PC-3 (cell line): Measurements from ENCODE around the gene ETV1. TPM values are rescaled to one million over a fixed set of nuclear protein-coding genes. Genes with fewer than 3 reads are reported as not detected.

Source experiments
- ATAC-seq: fragments of 200-7000 bp; cut with Tn5 transposase; 2 replicates; pipeline ENCODE4 v1.9.1; 2020; ENCODE audit warnings: mild to moderate bottlenecking, moderate library complexity
- BruUV-seq: library from RNA; stranded (reverse); fragments of 400-500 nt; replicated peaks from 2 replicates; lab custom pipeline; 2021; lab: Mats Ljungman, UMichigan
- CTCF ChIA-PET: fragments of 300-600 bp; sonication (Branson Sonifier 250); formaldehyde crosslinking; loops from one replicate; lab custom pipeline; 2022; ENCODE audit warnings: antibody characterized with exemption; lab: Charles Lee
- POLR2A ChIA-PET: fragments of 300-600 bp; sonication (Branson Sonifier 250); formaldehyde crosslinking; loops from one replicate; lab custom pipeline; 2022; ENCODE audit warnings: antibody characterized with exemption; ENCODE audit not compliant: unreplicated experiment; lab: Charles Lee
- DNase-seq: peaks from one replicate; pipeline ENCODE4 v3.0.0-alpha.2; 2015
- H2AFZ ChIP-seq: fragments of 300-600 bp; sonication (generic); 2 replicates; pipeline ENCODE4 v1.6.0; 2016; ENCODE audit warnings: antibody characterized with exemption, low read length
- H3F3A ChIP-seq: fragments of 300-600 bp; sonication (generic); one replicate; pipeline ENCODE4 v1.6.0; 2017; ENCODE audit warnings: antibody characterized with exemption, low read length, control low read depth, mild to moderate bottlenecking; ENCODE audit not compliant: unreplicated experiment
- H3K27ac ChIP-seq: fragments of 300-600 bp; sonication (generic); 2 replicates; pipeline ENCODE4 v1.5.1; 2016; ENCODE audit warnings: mild to moderate bottlenecking, low read length
- H3K27me3 ChIP-seq: fragments of 300-600 bp; sonication (generic); 2 replicates; pipeline ENCODE4 v1.6.1; 2016; ENCODE audit warnings: low read length, mixed read lengths
- H3K36me3 ChIP-seq: fragments of 300-600 bp; sonication (generic); 2 replicates; pipeline ENCODE4 v1.6.1; 2016; ENCODE audit warnings: low read depth, mixed run types, low read length, mixed read lengths
- H3K4me1 ChIP-seq: fragments of 300-600 bp; sonication (generic); 2 replicates; pipeline ENCODE4 v1.5.1; 2016; ENCODE audit warnings: low read length; ENCODE audit not compliant: insufficient read depth
- H3K4me2 ChIP-seq: fragments of 300-600 bp; sonication (generic); 2 replicates; pipeline ENCODE4 v1.6.0; 2016; ENCODE audit warnings: low read length
- H3K4me3 ChIP-seq: fragments of 300-600 bp; sonication (generic); 2 replicates; pipeline ENCODE4 v1.5.1; 2016; ENCODE audit warnings: mild to moderate bottlenecking, low read length, mixed read lengths
- H3K79me2 ChIP-seq: fragments of 300-600 bp; sonication (generic); 2 replicates; pipeline ENCODE4 v1.6.1; 2017; ENCODE audit warnings: low read length, mixed read lengths
- H3K9ac ChIP-seq: fragments of 300-600 bp; sonication (generic); 2 replicates; pipeline ENCODE4 v1.6.0; 2016; ENCODE audit warnings: mild to moderate bottlenecking, low read length
- H3K9me2 ChIP-seq: fragments of 300-600 bp; sonication (generic); replicated peaks from 2 replicates; pipeline ENCODE4 v1.6.1; 2016; ENCODE audit warnings: mixed run types, low read length, mixed read lengths
- H3K9me3 ChIP-seq: fragments of 300-600 bp; sonication (generic); 2 replicates; pipeline ENCODE4 v1.6.1; 2016; ENCODE audit warnings: low read length, mixed read lengths
- H4K20me1 ChIP-seq: fragments of 300-600 bp; sonication (generic); 2 replicates; pipeline ENCODE4 v1.6.1; 2016; ENCODE audit warnings: low read length, mixed read lengths
- EZH2 ChIP-seq: fragments of 300-600 bp; sonication (generic); IDR thresholded peaks from one replicate; pipeline ENCODE4 v1.6.1; 2017; ENCODE audit warnings: antibody characterized with exemption, mild to moderate bottlenecking, low read length; ENCODE audit not compliant: unreplicated experiment
- EZH2phosphoT487 ChIP-seq: fragments of 300-600 bp; sonication (generic); IDR thresholded peaks from 2 replicates; pipeline ENCODE4 v1.6.1; 2018; ENCODE audit warnings: mild to moderate bottlenecking, antibody characterized with exemption, low read length, borderline replicate concordance
- intact Hi-C: fragments of 100-400 bp; cut with micrococcal nuclease; formaldehyde crosslinking; loops from 2 replicates; pipeline ENCODE4 v1.9.0; 2023
- total RNA-seq: library from RNA; depleted of rRNA; stranded (reverse); fragments of >200 nt; gene quantifications from 2 replicates; pipeline ENCODE4 v1.2.3, GENCODE V29; 2014
- TF ChIP-seq, protein P1 (sequence below): fragments of 300-600 bp; sonication (generic); conservative IDR thresholded peaks from 2 replicates; pipeline ENCODE4 v1.5.1; 2017; ENCODE audit warnings: antibody characterized with exemption, low read depth, mild to moderate bottlenecking, low read length

ETV1 gene
- total RNA-seq, 1 experiment from 2014 or later = 20.6 TPM

DNA sequence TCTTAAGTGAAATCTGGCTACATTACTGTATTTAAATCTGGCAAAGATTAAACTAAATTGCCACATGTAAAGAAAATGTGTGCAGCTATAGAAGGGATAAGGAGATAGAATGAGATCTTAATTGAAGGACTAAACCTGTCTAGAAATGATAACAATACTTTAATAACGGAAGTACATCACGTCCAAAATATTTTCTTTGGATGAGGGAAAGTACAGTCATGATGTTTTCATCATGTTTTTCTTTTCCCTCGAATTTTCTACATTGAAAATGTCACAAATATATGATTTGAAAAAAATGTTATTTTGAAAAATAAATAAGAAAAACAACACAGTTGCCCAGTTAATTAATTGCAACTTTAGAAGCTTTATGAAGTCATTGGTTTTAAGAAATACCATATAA is 143.9 kb downstream of the ETV1 start:
- BruUV-seq = no TSS peak
- peaks cover 34% of the 10 kb centered on the region for H3K4me1 ChIP-seq
- no peaks in the 10 kb centered on the region for H3K79me2 ChIP-seq
- no peak for TF ChIP-seq EZH2
- TF ChIP-seq EZH2phosphoT487 = no peak
- TF ChIP-seq, protein P1, sequence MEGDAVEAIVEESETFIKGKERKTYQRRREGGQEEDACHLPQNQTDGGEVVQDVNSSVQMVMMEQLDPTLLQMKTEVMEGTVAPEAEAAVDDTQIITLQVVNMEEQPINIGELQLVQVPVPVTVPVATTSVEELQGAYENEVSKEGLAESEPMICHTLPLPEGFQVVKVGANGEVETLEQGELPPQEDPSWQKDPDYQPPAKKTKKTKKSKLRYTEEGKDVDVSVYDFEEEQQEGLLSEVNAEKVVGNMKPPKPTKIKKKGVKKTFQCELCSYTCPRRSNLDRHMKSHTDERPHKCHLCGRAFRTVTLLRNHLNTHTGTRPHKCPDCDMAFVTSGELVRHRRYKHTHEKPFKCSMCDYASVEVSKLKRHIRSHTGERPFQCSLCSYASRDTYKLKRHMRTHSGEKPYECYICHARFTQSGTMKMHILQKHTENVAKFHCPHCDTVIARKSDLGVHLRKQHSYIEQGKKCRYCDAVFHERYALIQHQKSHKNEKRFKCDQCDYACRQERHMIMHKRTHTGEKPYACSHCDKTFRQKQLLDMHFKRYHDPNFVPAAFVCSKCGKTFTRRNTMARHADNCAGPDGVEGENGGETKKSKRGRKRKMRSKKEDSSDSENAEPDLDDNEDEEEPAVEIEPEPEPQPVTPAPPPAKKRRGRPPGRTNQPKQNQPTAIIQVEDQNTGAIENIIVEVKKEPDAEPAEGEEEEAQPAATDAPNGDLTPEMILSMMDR = no peak
- ATAC-seq (no peak), DNase-seq (no peak)
- H3K9me3 ChIP-seq = no peaks in the 10 kb centered on the region
- H3K36me3 ChIP-seq = no peaks in the 10 kb centered on the region
- H4K20me1 ChIP-seq = no peaks in the 10 kb centered on the region
- H3K27me3 ChIP-seq = no peaks in the 10 kb centered on the region
- H3K4me3 ChIP-seq = no peak overlapping the region
- H3K4me2 ChIP-seq = no peak overlapping the region
- H2AFZ ChIP-seq = no peak overlapping the region
- POLR2A ChIA-PET = no interaction called here
- CTCF ChIA-PET = no interaction called here
- H3K9me2 ChIP-seq = no peaks in the 10 kb centered on the region
- H3F3A ChIP-seq = peaks cover under 1% of the 10 kb centered on the region
- 0 out of 2 replicates have a peak overlapping the region, but pooled peaks have one; percentile 7 for H3K27ac ChIP-seq
- intact Hi-C loops = loop anchor here (5.0 kb wide), 1 partner anchor 218 kb away; no protein-coding TSS in a partner anchor
- H3K9ac ChIP-seq = no peak overlapping the region

DNA sequence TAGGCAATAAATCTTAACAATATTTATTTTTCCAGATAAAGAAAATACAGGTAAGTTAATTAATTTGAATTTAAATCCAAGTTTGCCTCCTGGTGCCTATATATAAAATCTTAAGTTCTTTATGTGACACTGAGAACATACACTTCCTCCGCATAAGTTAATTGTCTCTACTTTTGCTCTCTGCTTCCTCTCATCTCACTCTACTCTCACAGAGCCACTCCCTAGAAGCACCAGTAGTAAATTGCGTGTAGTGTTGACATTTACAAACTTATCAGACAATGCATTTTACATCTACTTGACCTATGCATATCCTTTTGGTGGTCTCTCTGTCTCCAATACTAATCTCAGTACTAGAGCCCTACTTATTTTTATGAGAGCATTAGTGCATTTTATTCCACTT is 144.5 kb downstream of the ETV1 start:
- H3K27me3 ChIP-seq = no peaks in the 10 kb centered on the region
- TF ChIP-seq EZH2phosphoT487 (no peak), EZH2 (no peak)
- TF ChIP-seq, protein P1 = no peak
- H3K36me3 ChIP-seq = no peaks in the 10 kb centered on the region
- POLR2A ChIA-PET = no interaction called here
- CTCF ChIA-PET = no interaction called here
- no peaks in the 10 kb centered on the region for H3F3A ChIP-seq
- no peak overlapping the region for H3K4me3 ChIP-seq
- no TSS peak for BruUV-seq
- no peak for ATAC-seq
- no peaks in the 10 kb centered on the region for H4K20me1 ChIP-seq
- H3K9me2 ChIP-seq = no peaks in the 10 kb centered on the region
- no peak overlapping the region for H3K9ac ChIP-seq
- no peaks in the 10 kb centered on the region for H3K79me2 ChIP-seq
- H3K4me2 ChIP-seq = no peak overlapping the region
- no peak overlapping the region for H3K27ac ChIP-seq
- intact Hi-C loops = loop anchor here (5.0 kb wide), 1 partner anchor 218 kb away; no protein-coding TSS in a partner anchor
- H3K9me3 ChIP-seq = no peaks in the 10 kb centered on the region
- H3K4me1 ChIP-seq = peaks cover 32% of the 10 kb centered on the region
- H2AFZ ChIP-seq = no peak overlapping the region
- no peak for DNase-seq

DNA sequence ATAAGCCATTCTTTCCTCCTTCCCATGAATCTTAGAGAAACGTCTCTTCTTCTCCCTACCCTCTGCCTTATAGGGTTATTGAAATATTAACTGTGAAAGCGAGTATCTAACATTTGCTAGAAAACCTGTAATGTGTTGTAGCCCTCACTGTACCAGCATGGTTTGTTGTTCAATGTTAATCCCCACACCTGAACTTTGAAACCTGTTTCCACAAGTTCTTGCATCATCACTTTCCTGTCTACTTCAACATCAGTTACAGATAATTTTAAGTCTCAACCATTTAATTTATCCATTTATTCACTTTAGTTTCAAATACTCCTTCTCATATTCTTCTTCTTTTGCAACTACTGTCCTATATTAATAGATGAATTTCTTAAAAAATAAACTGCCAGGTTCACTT is 148.2 kb downstream of the ETV1 start:
- Histone ChIP-seq H3F3A (no peaks in the 10 kb centered on the region), H2AFZ (no peak overlapping the region), H3K27ac (no peak overlapping the region), H3K27me3 (no peaks in the 10 kb centered on the region), H3K4me1 (peaks cover 10% of the 10 kb centered on the region), H3K9ac (no peak overlapping the region), H3K79me2 (no peaks in the 10 kb centered on the region), H3K9me3 (no peaks in the 10 kb centered on the region), H3K9me2 (no peaks in the 10 kb centered on the region), H3K4me2 (no peak overlapping the region), H3K36me3 (no peaks in the 10 kb centered on the region), H4K20me1 (no peaks in the 10 kb centered on the region), H3K4me3 (no peak overlapping the region)
- BruUV-seq = no TSS peak
- ATAC-seq (no peak), DNase-seq (no peak)
- ChIA-PET CTCF (no interaction called here), POLR2A (no interaction called here)
- intact Hi-C loops = no loop called here
- TF ChIP-seq EZH2 (no peak), EZH2phosphoT487 (no peak)
- TF ChIP-seq, protein P1 = no peak
